Left lung (tissue), 10 donors: ENCODE results near the gene OPA1. TPM values are rescaled to one million over a fixed set of nuclear protein-coding genes. Genes with fewer than 3 reads are reported as not detected.
A peak's percentile ranks its signal among the peaks of the same experiment; 100 is the strongest.

Source experiments
- ATAC-seq: fragments of 200-7000 bp; cut with Tn5 transposase; one replicate; pipeline ENCODE4 v1.9.1; 2020; ENCODE audit warnings: moderate library complexity
- DNase-seq, 4 donors: peaks; one replicate each; pipeline ENCODE4 v3.0.0-alpha.2; 2013 to 2020
- H3K27ac ChIP-seq, 2 donors: fragments of 200-600 bp; sonication (generic) in 1 of 2; one replicate each; pipeline versions ENCODE4 v1.5.0 to v1.8.0; 2020 to 2021
- H3K27me3 ChIP-seq, 2 donors: fragments of 200-600 bp; sonication (generic) in 1 of 2; one replicate each; pipeline versions ENCODE4 v1.5.0 to v1.8.0; 2020 to 2021
- H3K36me3 ChIP-seq, 2 donors: fragments of 200-600 bp; sonication (generic) in 1 of 2; one replicate each; pipeline versions ENCODE4 v1.5.0 to v1.8.0; 2020 to 2021
- H3K4me1 ChIP-seq, 2 donors: fragments of 200-600 bp; one replicate each; pipeline ENCODE4 v1.8.0; 2021
- H3K4me3 ChIP-seq, 2 donors: fragments of 200-600 bp; sonication (generic) in 1 of 2; one replicate each; pipeline versions ENCODE4 v1.5.0 to v1.8.0; 2020 to 2021; ENCODE audit warnings: mild to moderate bottlenecking in 1 of 2
- H3K9me3 ChIP-seq, 2 donors: fragments of 200-600 bp; sonication (generic) in 1 of 2; one replicate each; pipeline versions ENCODE4 v1.5.0 to v1.8.0; 2020 to 2021
- intact Hi-C, 2 donors: fragments of 100-400 bp; cut with DNase I; formaldehyde crosslinking; loops; one replicate each; pipeline versions ENCODE4 v1.11.2 to v1.14.2; 2022
- polyA plus RNA-seq, 6 donors: library from polyadenylated mRNA; unstranded; fragments of 120-200 nt; gene quantifications; one replicate each; pipeline ENCODE4 v1.2.1, GENCODE V29; 2013; ENCODE audit not compliant: insufficient read length in 6 of 6
- total RNA-seq, 2 donors: library from RNA; stranded (reverse); fragmentation: NEBNext Ultra II Directional; extraction: Animal tissue kit (Norgen Biotek cat#: 25700); gene quantifications; one replicate each; pipeline ENCODE4 v1.2.1, GENCODE V29; 2021
- TF ChIP-seq, protein P1 (sequence below), 2 donors: fragments of 200-600 bp; sonication (generic) in 1 of 2; IDR thresholded peaks; one replicate each; pipeline versions ENCODE4 v1.5.0 to v1.8.0; 2021; ENCODE audit warnings: antibody characterized with exemption in 2 of 2
- donor health status: DM: no; HTN: yes; CAD: no.
- donor health status: DM: no; HTN: no; CAD: no.

Gene OPA1
- total and polyA plus RNA-seq, 8 donors = 45.3 to 64.9 (median 57.9) TPM

DNA sequence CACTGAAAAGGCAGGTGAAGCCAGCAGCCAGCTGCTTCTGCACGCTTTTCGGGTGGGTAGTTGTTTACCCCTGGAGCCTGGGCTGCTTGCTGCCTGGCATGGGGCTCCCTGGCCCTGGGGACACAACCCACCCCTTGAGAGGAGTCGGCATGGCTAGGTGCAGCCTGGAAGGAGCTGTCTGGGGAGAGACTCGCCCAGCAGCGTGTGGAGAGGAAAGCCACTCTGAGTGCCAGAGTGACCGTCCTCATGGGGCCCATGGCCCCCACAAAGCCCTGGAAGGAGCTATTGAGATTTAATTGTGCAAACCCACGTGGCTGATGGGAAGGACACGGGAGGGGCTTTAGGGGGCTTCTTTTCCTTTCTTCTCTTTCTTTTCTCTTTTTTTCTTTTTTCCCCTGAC lies 137.5 kb downstream of the OPA1 start:
- ATAC-seq (no peak), DNase-seq (no peak)
- Histone ChIP-seq H3K4me3 (no peak overlapping the region), H3K9me3 (no peaks in the 10 kb centered on the region), H3K4me1 (no peaks in the 10 kb centered on the region), H3K27me3 (peaks cover 0 to 9% of the 10 kb centered on the region in 2 donors), H3K27ac (no peak overlapping the region), H3K36me3 (no peaks in the 10 kb centered on the region)
- TF ChIP-seq, protein P1, sequence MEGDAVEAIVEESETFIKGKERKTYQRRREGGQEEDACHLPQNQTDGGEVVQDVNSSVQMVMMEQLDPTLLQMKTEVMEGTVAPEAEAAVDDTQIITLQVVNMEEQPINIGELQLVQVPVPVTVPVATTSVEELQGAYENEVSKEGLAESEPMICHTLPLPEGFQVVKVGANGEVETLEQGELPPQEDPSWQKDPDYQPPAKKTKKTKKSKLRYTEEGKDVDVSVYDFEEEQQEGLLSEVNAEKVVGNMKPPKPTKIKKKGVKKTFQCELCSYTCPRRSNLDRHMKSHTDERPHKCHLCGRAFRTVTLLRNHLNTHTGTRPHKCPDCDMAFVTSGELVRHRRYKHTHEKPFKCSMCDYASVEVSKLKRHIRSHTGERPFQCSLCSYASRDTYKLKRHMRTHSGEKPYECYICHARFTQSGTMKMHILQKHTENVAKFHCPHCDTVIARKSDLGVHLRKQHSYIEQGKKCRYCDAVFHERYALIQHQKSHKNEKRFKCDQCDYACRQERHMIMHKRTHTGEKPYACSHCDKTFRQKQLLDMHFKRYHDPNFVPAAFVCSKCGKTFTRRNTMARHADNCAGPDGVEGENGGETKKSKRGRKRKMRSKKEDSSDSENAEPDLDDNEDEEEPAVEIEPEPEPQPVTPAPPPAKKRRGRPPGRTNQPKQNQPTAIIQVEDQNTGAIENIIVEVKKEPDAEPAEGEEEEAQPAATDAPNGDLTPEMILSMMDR (IDR thresholded peaks at IDR 0.05) = no peak
- intact Hi-C loops = no loop called here

DNA sequence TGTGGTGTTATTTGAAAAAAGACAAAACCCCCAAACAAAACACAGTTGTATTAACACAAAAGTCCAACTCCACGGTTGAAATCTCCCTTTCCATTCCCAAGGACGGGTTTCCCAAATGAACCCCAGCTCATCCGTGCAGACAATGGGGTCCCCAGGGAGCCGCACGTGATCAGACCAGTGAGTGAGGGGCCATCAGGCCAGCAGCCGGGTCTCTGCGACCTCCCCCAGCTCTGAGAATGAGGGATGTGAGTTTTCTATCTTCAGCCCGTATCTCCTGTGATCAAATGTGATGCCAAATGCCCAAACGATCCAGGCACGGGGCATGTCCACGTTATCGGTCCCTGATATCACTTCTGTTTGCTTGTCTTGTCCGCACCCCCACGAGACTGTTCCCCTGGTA lies 138.0 kb downstream of the OPA1 start:
- DNase-seq (no peak), ATAC-seq (no peak)
- Histone ChIP-seq H3K27ac (no peak overlapping the region), H3K27me3 (peaks cover 0 to 9% of the 10 kb centered on the region in 2 donors), H3K4me1 (no peaks in the 10 kb centered on the region), H3K36me3 (no peaks in the 10 kb centered on the region), H3K4me3 (no peak overlapping the region), H3K9me3 (no peaks in the 10 kb centered on the region)
- intact Hi-C loops = no loop called here
- TF ChIP-seq, protein P1 (IDR thresholded peaks at IDR 0.05) = no peak

DNA sequence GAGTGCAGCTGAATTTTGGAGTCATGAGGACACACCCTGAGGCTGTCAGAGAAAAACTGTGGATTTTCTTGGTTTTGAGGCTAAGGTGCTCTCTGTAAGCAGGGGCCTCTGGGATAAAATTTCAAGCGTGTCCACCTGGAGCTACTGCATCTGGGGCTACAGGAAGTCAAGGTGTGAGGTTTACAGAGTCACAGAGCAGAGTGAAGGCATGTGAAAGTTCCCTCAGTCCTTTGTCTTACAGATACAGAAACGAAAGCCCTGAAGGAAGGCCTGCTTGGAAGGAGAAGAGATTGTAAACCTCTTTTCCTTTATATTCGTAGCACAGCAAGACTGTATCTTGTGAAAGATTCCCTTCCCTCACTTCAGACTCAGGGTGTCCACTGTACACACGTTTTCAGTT lies 138.6 kb downstream of the OPA1 start:
- Histone ChIP-seq H3K36me3 (no peaks in the 10 kb centered on the region), H3K4me3 (no peak overlapping the region), H3K9me3 (no peaks in the 10 kb centered on the region), H3K27me3 (peaks cover 0 to 9% of the 10 kb centered on the region in 2 donors), H3K27ac (no peak overlapping the region), H3K4me1 (no peaks in the 10 kb centered on the region)
- DNase-seq (no peak), ATAC-seq (no peak)
- TF ChIP-seq, protein P1 (IDR thresholded peaks at IDR 0.05) = no peak
- intact Hi-C loops = no loop called here

DNA sequence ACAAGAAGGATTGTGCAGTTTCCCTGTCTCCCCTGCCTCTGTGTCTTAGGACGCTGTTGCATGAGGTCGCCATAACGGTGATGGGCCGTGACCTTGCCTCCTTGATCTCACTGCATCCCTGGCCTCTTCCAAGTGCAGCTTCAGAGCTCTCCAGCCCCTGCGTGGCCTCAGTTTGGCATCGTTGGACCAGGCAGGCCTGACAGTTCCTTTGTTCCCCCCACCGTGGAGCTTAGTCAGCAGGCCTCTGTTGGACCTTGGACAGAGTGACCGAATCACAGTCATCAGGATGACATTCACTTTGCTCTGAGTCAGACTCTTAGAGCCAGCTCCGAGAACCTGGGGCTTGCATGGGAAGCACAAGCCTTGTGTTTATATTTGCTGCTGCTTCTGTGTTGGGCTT lies 139.4 kb downstream of the OPA1 start:
- no peak overlapping the region for H3K27ac ChIP-seq
- H3K36me3 ChIP-seq = no peaks in the 10 kb centered on the region
- ATAC-seq (peak; percentile 66), DNase-seq (no peak)
- intact Hi-C loops = no loop called here
- no peak overlapping the region for H3K4me3 ChIP-seq
- H3K4me1 ChIP-seq = no peaks in the 10 kb centered on the region
- peaks cover 0 to 9% of the 10 kb centered on the region in 2 donors for H3K27me3 ChIP-seq
- no peaks in the 10 kb centered on the region for H3K9me3 ChIP-seq
- TF ChIP-seq, protein P1 (IDR thresholded peaks at IDR 0.05) = no peak

DNA sequence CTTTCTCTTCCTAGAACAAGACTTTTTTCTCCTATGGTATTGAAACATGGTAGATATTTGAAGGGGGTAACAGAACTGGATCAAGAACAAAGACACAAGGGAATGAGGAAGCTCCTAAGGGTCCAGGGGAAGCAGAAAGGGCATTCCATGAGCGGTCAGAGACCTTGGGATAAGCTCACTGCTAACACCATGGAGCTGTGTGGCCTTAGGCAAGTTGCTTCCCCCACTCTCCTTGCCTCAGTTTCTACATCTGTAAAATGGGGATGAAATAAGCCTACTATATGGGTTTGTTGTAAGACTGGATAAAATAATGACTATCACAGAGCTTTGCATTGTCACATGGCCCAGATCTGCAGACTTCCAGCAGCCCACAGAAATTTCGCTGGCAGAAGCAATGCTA lies 139.8 kb downstream of the OPA1 start:
- H3K4me3 ChIP-seq = no peak overlapping the region
- TF ChIP-seq, protein P1 (IDR thresholded peaks at IDR 0.05) = no peak
- no peaks in the 10 kb centered on the region for H3K36me3 ChIP-seq
- H3K4me1 ChIP-seq = no peaks in the 10 kb centered on the region
- DNase-seq (no peak), ATAC-seq (no peak)
- peaks cover 0 to 9% of the 10 kb centered on the region in 2 donors for H3K27me3 ChIP-seq
- no peak overlapping the region for H3K27ac ChIP-seq
- intact Hi-C loops = no loop called here
- H3K9me3 ChIP-seq = no peaks in the 10 kb centered on the region
